HUES6 (cell line): Measurements from ENCODE around the gene DDX31.

Experiments
- H3K27ac ChIP-seq: 2 replicates; pipeline ENCODE4 v1.7.0; 2013; ENCODE audit warnings: low read depth, mild to moderate bottlenecking, low read length, inconsistent platforms
- H3K27me3 ChIP-seq: 2 replicates; pipeline ENCODE4 v1.6.1; 2013; ENCODE audit warnings: low read length; ENCODE audit not compliant: control insufficient read depth, insufficient read depth
- H3K36me3 ChIP-seq: 2 replicates; pipeline ENCODE4 v1.6.1; 2013; ENCODE audit warnings: low read length; ENCODE audit not compliant: control insufficient read depth, insufficient read depth
- H3K4me1 ChIP-seq: 2 replicates; pipeline ENCODE4 v1.6.1; 2013; ENCODE audit warnings: low read length; ENCODE audit not compliant: control insufficient read depth, insufficient read depth
- H3K4me3 ChIP-seq: 2 replicates; pipeline ENCODE4 v1.5.1; 2013; ENCODE audit warnings: low read depth, low read length
- H3K9ac ChIP-seq: one replicate; pipeline ENCODE4 v1.6.1; 2013; ENCODE audit warnings: mild to moderate bottlenecking, low read length
- H3K9me3 ChIP-seq: 2 replicates; pipeline ENCODE4 v1.6.1; 2013; ENCODE audit warnings: low read depth, low read length; ENCODE audit not compliant: control insufficient read depth, insufficient read depth

Gene DDX31

DNA sequence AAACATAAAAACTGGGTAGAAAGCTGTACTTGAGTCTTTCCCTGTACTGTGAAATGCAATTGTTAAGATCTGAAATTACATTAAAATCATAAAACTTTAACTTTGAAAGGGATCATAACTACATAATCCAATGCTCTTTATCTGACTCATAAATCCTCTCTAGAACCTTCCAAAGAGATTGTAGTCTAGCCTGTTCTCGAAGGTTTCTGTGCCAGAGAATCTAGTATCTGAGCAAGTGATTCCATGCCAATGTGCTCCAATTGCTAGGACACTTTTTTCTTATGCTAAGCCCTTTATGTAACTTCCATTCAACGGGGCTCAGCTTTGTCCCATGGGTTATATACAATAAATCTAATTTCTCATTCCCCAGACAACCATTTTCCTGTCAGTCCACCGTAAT lies 21.1 kb downstream of the DDX31 start:
- H3K36me3 ChIP-seq = peaks cover 88% of the 10 kb centered on the region
- H3K9ac ChIP-seq = no peak overlapping the region
- H3K4me3 ChIP-seq = no peak overlapping the region
- H3K9me3 ChIP-seq = no peaks in the 10 kb centered on the region
- H3K4me1 ChIP-seq = no peaks in the 10 kb centered on the region
- no peak overlapping the region for H3K27ac ChIP-seq
- no peaks in the 10 kb centered on the region for H3K27me3 ChIP-seq

DNA sequence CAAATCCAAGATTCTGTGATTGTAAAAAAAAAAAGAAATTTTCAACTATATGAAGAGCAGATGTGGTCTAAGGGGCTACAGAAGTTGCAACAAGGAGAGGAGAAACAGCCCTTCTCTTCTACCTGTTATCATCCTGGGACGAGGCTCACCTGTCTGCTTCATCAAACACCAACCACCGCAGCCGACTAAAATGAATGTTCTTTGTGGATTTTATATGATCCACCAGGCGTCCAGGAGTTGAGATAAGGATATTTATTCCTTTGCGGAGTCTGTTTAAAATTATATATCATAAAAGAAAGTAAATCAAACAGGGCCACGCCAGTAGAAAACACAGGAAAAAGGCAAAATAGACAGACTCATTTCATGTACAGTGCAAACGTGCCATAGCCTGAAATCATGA lies 21.5 kb downstream of the DDX31 start:
- Histone ChIP-seq H3K9ac (no peak overlapping the region), H3K36me3 (peaks cover 92% of the 10 kb centered on the region), H3K27me3 (no peaks in the 10 kb centered on the region), H3K27ac (no peak overlapping the region), H3K4me3 (no peak overlapping the region), H3K9me3 (no peaks in the 10 kb centered on the region), H3K4me1 (no peaks in the 10 kb centered on the region)

DNA sequence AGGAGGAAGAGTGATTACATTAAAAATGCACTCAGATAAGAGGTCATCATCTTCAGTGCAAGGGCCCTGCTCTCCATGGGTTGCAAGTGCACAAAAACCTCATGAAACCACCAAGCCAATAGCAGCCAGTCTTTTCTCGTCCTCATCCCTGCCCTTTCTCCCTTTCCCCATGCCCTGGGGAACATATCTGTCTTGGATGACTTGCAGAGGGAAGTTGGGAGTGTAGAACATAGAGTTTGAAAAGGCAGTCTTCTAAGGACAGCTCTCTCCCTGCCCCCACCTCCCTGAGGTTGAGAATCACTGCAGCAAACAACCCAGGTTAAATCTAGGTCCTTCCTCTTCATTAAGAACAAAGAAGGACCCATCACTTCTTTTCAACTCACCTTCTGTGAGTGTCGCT lies 22.0 kb downstream of the DDX31 start:
- Histone ChIP-seq H3K36me3 (peaks cover 95% of the 10 kb centered on the region), H3K4me1 (no peaks in the 10 kb centered on the region), H3K9ac (no peak overlapping the region), H3K4me3 (no peak overlapping the region), H3K27ac (no peak overlapping the region), H3K9me3 (no peaks in the 10 kb centered on the region), H3K27me3 (no peaks in the 10 kb centered on the region)

DNA sequence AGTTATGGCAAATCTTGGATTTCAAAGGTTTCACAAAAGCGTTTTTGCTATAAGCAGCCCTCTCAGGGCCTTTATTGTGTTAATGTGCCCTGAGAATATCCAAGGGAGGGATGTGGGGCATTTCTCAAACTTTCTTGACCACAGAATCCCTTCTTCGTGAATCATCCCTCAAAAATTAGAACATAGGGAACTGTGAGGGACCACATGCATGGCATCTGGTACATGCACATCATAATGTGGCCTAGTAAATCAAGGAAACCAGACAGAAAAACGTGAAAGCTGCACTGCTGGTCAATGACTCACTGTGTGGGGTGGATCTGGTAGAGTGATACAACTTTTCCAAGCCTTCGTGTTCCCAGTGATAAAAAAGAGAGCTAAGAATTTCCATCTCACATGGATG lies 22.4 kb downstream of the DDX31 start:
- H3K27me3 ChIP-seq = no peaks in the 10 kb centered on the region
- H3K9me3 ChIP-seq = no peaks in the 10 kb centered on the region
- no peak overlapping the region for H3K4me3 ChIP-seq
- H3K27ac ChIP-seq = no peak overlapping the region
- H3K36me3 ChIP-seq = peaks cover 92% of the 10 kb centered on the region
- no peak overlapping the region for H3K9ac ChIP-seq
- no peaks in the 10 kb centered on the region for H3K4me1 ChIP-seq

DNA sequence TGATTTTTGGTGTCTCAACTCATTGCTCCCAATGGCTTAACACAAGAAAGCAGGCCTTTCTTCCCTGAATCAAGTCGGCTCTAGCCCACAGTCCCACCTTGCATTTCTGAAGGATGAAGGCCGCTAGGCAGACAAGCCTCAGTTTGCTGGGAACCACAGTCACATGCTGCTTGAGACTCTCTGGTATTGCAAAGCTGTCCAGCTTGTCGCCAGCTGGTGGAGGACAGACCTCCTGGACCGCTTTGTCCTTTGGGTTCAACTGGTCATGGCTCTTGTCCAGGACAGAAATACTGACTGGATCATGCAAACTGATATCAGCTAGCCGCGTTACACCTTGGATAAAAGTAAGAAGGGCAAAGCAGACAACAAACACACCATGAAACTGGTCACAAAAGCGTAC lies 23.1 kb downstream of the DDX31 start:
- Histone ChIP-seq H3K27ac (no peak overlapping the region), H3K4me3 (no peak overlapping the region), H3K9me3 (no peaks in the 10 kb centered on the region), H3K27me3 (no peaks in the 10 kb centered on the region), H3K9ac (no peak overlapping the region), H3K4me1 (no peaks in the 10 kb centered on the region), H3K36me3 (peaks cover 92% of the 10 kb centered on the region)

DNA sequence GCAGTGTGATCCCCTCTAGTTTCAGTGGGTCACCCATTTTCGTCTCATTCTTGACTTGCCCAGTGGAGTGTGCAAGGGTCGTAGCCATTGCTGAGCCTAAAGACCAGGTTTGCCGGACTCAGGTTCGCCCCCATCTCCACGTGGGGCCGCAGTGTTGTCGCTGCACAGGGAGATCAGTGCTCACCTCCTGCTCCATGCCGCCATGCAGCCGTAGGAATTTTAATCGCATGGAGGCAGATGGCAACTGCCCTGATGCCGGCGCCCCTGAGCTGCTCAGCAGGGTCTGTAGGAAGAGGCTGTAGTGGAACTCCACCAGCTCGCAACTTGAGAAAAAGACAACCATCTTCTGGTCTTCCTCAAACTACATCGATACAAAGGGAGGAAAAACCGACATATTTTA lies 24.1 kb downstream of the DDX31 start:
- Histone ChIP-seq H3K27me3 (no peaks in the 10 kb centered on the region), H3K9me3 (no peaks in the 10 kb centered on the region), H3K9ac (no peak overlapping the region), H3K27ac (no peak overlapping the region), H3K4me1 (no peaks in the 10 kb centered on the region), H3K36me3 (peaks cover 92% of the 10 kb centered on the region), H3K4me3 (no peak overlapping the region)

DNA sequence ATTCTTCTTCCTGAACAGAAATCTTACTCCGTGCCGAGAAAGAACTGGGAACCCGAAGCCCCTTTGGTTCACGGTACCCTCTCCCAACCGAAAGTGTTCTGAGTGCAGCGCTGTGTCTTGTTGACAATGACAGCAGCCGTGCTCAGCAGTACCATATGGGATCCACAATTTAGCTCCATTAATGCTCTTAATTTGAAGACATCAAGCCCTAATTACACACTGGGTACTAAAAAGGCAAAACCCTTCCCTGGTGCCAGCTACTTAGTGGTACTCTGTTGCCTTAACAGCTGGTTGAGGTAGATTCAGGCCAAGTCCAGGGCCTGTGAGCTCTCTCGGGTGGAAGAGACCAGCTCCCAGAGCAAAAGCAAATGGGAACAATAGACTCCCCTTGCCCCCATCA lies 24.5 kb downstream of the DDX31 start:
- no peak overlapping the region for H3K9ac ChIP-seq
- H3K36me3 ChIP-seq = peaks cover 92% of the 10 kb centered on the region
- H3K27ac ChIP-seq = no peak overlapping the region
- no peaks in the 10 kb centered on the region for H3K9me3 ChIP-seq
- no peaks in the 10 kb centered on the region for H3K4me1 ChIP-seq
- H3K27me3 ChIP-seq = no peaks in the 10 kb centered on the region
- H3K4me3 ChIP-seq = no peak overlapping the region

DNA sequence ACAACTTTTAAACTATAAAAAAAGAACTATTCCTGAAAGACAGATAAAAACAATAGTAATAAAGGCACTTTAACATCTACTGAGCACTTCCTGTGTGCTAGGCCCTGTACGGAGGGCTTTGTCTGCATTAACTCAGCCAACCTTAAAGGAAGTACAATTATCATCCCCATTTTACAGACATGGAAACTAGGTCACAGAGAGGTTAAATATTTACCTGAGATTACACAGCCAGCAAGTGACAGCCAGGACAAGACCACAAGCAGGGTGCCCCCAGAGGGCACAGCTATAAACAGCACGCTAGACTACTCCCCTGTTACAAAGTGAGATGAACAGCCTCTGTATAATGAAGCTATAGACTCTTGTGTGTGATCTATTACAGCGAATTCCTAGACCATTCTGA lies 25.5 kb downstream of the DDX31 start:
- no peaks in the 10 kb centered on the region for H3K4me1 ChIP-seq
- H3K27me3 ChIP-seq = no peaks in the 10 kb centered on the region
- H3K36me3 ChIP-seq = peaks cover 92% of the 10 kb centered on the region
- H3K4me3 ChIP-seq = no peak overlapping the region
- no peak overlapping the region for H3K9ac ChIP-seq
- 0 out of 2 replicates have a peak overlapping the region, but pooled peaks have one; percentile 10 for H3K27ac ChIP-seq
- H3K9me3 ChIP-seq = no peaks in the 10 kb centered on the region

DNA sequence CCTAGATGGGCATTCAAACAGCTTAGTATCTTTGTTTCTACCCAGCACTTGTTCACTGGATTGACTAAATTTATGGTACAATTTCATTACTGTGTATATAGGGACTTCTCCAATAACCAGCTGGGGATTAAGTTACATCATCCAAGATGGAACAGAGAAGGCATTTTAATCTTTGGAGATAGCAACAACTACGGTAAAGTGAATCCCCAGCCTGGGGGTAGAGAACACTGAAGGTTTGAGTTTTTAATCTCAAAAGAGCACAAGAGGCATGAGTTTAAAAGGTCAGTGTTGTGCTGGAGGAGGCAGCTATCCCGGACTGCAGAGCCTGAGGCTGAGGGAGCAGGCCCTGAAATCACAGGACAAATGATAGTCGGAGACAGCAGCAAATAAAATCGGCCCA lies 28.6 kb downstream of the DDX31 start:
- Histone ChIP-seq H3K27me3 (no peaks in the 10 kb centered on the region), H3K9ac (no peak overlapping the region), H3K4me3 (no peak overlapping the region), H3K9me3 (no peaks in the 10 kb centered on the region), H3K4me1 (no peaks in the 10 kb centered on the region), H3K27ac (no peak overlapping the region), H3K36me3 (peaks cover 92% of the 10 kb centered on the region)

DNA sequence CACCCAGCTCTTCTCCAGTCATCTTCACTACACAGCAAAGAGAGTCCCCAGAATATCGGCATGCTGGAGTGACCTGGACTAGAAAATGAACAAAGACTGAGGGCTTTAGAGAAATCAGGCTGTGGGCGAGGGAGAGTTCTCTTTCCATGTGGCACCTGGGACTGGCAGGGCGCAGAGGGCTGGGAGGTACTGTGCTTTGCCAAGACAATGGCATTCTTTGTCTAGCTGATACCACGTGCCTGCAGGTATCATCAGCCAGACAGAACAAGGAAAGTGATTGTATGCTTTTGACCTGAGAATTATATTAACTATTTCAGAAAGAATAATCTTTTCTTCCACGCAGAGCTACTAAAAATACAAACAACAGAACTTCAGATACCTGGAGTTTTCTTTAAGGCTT lies 30.5 kb downstream of the DDX31 start:
- Histone ChIP-seq H3K36me3 (peaks cover 81% of the 10 kb centered on the region), H3K4me3 (no peak overlapping the region), H3K27me3 (no peaks in the 10 kb centered on the region)

DNA sequence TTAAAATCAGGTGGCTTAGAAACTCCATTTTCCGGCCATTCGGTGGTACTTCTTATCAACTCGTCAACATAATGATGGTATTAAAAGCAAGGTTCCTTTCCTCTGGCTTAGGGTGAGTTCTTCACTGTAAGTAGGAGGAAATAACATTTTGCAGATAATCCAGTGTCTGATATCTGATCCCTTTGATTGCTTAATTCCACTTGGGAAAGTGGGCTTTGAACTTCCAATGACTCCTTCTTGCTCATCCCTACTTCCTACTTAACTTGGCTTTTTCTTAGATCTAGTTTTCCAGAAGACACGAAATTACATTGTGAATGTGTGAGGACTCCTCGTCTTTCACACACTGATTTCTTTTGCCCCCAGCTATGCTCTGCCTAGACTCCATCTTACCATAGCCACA lies 31.5 kb downstream of the DDX31 start:
- H3K36me3 ChIP-seq = peaks cover 74% of the 10 kb centered on the region
- H3K27me3 ChIP-seq = no peaks in the 10 kb centered on the region
- H3K27ac ChIP-seq = no peak overlapping the region
- no peak overlapping the region for H3K9ac ChIP-seq
- no peaks in the 10 kb centered on the region for H3K4me1 ChIP-seq
- no peaks in the 10 kb centered on the region for H3K9me3 ChIP-seq
- H3K4me3 ChIP-seq = no peak overlapping the region

More for the DNA sequence above, 30.5 kb downstream of the DDX31 start:
- no peaks in the 10 kb centered on the region for H3K4me1 ChIP-seq
- no peak overlapping the region for H3K27ac ChIP-seq
- H3K9me3 ChIP-seq = no peaks in the 10 kb centered on the region
- H3K9ac ChIP-seq = no peak overlapping the region

DNA sequence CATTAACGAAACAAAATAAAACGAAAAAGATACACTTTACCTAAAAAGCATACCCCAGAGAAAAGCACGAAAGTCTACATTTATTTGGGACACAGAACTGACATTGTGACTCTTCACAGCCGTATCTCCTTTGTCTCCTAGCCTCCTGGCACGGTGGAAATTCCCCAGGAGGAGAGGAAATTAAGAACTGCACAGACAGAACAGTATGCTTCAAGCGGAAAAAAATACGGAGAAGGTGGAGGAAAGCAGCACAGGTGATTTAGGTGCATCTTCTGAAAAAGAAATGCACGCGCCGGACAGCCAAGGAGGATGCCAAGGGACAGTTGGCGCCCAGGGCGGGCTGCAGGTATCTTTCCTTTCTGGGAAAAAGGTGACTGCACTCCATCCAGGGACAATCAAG lies 32.0 kb downstream of the DDX31 start:
- peaks cover 74% of the 10 kb centered on the region for H3K36me3 ChIP-seq
- no peaks in the 10 kb centered on the region for H3K27me3 ChIP-seq
- no peaks in the 10 kb centered on the region for H3K9me3 ChIP-seq
- no peak overlapping the region for H3K9ac ChIP-seq
- no peaks in the 10 kb centered on the region for H3K4me1 ChIP-seq
- no peak overlapping the region for H3K4me3 ChIP-seq
- H3K27ac ChIP-seq = no peak overlapping the region
